ENCODE results near the gene OBP2A.

GRCh38 chr9:135587658-135588057 is 41.7 kb downstream of the OBP2A start:
- TF ChIP-seq POLR2A (IDR thresholded peaks at IDR 0.05): no peak
- no peak for TF ChIP-seq CTCF (IDR thresholded peaks at IDR 0.05)
